ENCODE results near the gene TEC.
"Not testable (repeated sequence)": the region's sequence is repeated elsewhere in the genome, so short reads cannot be mapped to it uniquely, and the experiment has no call there.

TEC gene

GRCh38 chr4:48268956-48269860 lies at the start of gene TEC:
Gene TEC (minus strand): TSS chr4:48269838. CDS start chr4:48228614, 41,224 bp downstream.
- FAIRE-seq (peak; percentile 53), DNase-seq (ENCODE audit: insufficient read length, low spot score) (no peak)

- FAIRE-seq (peak; percentile 99), DNase-seq (ENCODE audit: insufficient read length, low spot score) (peak; percentile 28)
These were observed 46.3 kb upstream of the TEC start for GRCh38 chr4:48315728-48316630.

DNA sequence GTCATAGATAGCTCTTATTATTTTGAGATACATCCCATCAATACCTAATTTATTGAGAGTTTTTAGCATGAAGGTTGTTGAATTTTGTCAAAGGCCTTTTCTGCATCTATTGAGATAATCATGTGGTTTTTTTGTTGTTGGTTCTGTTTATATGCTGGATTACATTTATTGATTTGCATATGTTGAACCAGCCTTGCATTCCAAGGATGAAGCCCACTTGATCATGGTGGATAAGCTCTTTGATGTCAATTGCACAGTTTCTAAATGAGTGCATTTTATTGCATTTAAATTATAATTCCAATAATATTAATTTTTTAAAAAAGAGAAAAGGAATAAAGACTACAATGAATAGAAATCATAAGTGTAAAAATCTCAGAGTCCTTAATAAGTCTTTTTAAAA lies 45.1 kb upstream of the TEC start:
- not testable (repeated sequence) for FAIRE-seq

GRCh38 chr4:48311896-48312295 lies 42.3 kb upstream of the TEC start:
- no peak for DNase-seq (ENCODE audit: insufficient read length, low spot score)
- no peak for FAIRE-seq

More for the DNA sequence above, 45.1 kb upstream of the TEC start:
- DNase-seq (ENCODE audit: insufficient read length, low spot score) = not testable (repeated sequence)

DNA sequence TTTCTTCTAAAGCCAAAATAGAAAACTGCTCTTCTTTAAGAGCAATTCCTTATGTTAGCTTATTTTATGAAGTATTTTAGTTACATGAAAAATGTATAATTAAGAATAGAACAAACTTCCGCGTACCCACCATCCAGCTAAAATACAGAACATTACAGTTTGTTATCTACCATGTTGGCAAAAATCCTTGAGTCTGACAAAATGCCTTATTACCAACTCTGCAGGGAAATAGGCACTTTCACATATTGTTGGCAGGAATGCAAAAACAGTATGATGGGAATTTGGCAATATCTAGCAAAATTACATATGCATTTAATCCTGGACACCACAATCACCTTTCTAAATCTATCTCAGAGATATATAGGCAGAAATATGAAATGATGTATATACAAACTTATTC lies 39.3 kb upstream of the TEC start:
- peak; percentile 67 for FAIRE-seq
- no peak for DNase-seq (ENCODE audit: insufficient read length, low spot score)

DNA sequence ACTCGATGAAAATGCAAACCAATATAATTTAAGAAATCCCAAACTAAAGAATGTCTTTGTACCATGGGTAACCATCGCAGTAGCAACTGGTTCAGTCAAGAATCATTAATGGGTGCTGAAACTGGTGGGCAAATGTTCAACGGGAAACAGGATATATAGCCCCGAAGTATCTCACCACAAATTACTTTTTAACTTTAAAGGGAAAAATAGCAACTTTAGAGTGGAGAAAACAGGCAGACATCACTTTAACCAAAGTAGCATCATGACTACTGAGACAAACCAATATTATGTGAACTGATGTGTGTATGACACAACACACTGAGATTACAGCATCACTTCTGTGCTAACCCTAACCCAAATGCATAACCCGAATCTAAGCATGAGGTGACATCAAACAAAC lies 37.9 kb upstream of the TEC start:
- DNase-seq (ENCODE audit: insufficient read length, low spot score) = no peak
- FAIRE-seq = peak; percentile 83

DNA sequence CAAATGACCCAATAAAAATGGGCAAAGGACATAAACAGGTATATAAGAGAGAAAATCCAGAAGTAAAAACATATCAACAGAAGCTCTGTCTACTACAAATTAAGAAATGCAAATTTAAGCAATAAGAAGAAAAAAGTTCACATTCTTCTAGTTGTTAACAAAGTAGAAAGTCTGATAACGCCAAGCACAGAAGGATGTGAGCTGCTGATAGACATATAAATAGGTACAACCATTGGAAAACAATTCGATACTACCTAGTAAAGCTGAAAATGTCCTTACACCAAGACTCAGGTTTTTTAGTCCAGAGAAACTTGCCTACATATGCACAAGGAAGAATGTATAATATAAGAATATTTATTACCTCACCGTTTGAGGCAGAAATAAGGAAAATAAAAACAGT lies 35.9 kb upstream of the TEC start:
- FAIRE-seq = peak; percentile 31

DNA sequence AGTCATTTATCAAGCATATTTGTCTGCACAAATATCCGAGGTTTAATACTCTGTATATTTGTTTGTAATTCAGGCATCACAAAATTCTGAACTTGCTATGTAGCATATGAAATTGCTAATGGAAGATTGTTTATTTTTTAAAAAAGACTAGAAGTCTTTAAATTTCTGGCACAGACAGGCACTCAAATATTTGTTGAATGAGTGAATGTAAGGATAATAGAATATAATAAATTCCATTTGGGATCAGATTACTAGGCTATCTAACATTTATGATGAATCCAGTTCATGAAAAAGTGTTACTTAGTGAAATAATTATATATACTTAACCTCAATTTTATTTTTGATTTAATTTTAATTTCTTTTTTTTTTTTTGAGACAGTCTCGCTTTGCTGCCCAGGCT lies 30.4 kb upstream of the TEC start:
- DNase-seq (ENCODE audit: insufficient read length, low spot score) = no peak
- FAIRE-seq = no peak

More for the DNA sequence above, 35.9 kb upstream of the TEC start:
- DNase-seq (ENCODE audit: insufficient read length, low spot score) = no peak

- DNase-seq (ENCODE audit: insufficient read length, low spot score) (no peak), FAIRE-seq (no peak)
These were observed 29.9 kb upstream of the TEC start for GRCh38 chr4:48299560-48299959.

GRCh38 chr4:48297256-48297846 lies 27.7 kb upstream of the TEC start:
- FAIRE-seq = peak; percentile 57
- DNase-seq (ENCODE audit: insufficient read length, low spot score) = no peak

- FAIRE-seq (peak; percentile 72), DNase-seq (ENCODE audit: insufficient read length, low spot score) (peak; percentile 65)
These were observed 26.7 kb upstream of the TEC start for GRCh38 chr4:48296365-48296764.

DNA sequence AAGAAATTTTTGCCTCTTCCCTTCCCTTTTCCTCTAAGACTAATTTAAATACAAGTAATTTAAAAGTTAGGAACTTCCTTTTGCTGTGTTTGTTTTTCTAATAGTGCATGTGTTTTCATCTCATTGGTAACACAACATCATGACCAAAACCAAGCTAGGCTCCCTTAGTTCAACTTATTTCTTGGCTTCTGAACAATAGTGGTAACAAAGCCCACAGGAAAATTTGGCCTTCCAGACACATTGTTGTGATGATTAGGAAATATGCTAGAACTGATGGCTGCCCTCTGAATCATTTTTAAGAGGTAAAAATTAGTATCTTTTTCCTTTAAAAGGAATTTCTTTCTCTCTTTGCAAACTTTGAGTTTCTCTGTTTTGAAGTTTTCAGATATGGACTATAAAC lies 25.5 kb upstream of the TEC start:
- DNase-seq (ENCODE audit: insufficient read length, low spot score) = no peak
- no peak for FAIRE-seq

DNA sequence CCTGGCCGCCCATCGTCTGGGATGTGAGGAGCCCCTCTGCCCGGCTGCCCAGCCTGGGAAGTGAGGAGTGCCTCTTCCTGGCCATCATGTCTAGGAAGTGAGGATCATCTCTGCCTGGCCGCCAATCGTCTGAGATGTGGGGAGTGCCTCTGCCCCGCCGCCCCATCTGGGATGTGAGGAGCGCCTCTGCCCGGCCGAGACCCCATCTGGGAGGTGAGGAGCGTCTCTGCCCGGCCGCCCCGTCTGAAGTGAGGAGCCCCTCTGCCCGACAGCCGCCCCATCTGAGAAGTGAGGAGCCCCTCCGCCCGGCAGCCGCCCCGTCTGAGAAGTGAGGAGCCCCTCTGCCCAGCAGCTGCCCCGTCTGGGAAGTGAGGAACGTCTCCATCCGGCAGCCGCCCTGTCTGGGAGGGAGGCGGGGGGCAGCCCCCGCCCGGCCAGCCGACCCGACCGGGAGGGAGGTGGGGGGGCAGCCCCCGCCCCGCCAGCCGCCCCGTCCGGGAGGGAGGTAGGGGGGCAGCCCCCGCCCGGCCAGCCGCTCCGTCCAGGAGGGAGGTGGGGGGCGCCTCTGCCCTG lies 22.7 kb upstream of the TEC start:
- FAIRE-seq; DNase-seq (ENCODE audit: insufficient read length, low spot score): not testable (repeated sequence)

DNA sequence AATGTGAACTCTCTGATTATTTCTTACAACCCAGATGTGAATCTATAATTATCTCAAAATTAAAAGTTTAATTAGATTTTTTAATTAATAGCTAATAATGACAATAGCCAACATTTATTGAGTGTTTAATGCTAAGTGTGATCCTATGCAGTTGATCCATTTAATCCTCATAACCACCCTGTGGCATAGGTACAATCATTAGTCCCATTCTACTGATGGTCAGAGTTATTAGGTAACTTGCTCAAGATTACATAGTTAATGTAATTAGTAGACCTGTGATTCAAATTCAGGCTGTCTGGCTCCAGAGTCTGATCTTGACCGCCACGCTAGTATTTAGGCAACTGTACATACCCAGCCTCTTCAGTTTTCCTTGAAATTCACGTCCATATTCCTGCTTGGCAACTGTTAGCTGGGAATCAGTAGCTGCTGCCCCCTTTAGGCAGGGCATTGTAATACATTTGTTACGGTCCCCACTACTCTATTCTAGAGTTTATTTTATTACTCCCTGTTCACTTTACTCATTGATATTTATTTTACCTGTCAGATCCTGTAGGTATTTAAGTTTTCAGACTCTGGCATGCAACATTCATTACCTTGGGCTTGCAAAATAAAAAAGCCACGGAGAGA lies 20.6 kb upstream of the TEC start:
- FAIRE-seq = no peak
- no peak for DNase-seq (ENCODE audit: insufficient read length, low spot score)

GRCh38 chr4:48286060-48286459 lies 16.4 kb upstream of the TEC start:
- FAIRE-seq = not testable (repeated sequence)

DNA sequence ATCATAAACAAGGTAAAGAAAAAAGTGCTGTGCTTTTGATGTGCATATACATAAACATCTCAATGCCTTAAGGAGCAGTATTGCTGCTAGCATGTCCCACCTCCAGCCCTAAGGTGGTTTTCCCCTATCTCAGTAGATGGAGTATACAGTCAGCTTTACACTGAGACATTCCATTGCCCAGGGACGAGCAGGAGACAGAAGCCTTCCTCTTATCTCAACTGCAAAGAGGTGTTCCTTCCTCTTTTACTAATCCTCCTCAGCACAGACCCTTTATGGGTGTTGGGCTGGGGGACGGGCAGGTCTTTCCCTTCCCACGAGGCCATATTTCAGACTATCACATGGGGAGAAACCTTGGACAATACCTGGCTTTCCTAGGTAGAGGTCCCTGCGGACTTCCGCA lies 16.0 kb upstream of the TEC start:
- not testable (repeated sequence) for FAIRE-seq; DNase-seq (ENCODE audit: insufficient read length, low spot score)

More at GRCh38 chr4:48286060-48286459, 16.4 kb upstream of the TEC start:
- DNase-seq (ENCODE audit: insufficient read length, low spot score) = not testable (repeated sequence)

DNA sequence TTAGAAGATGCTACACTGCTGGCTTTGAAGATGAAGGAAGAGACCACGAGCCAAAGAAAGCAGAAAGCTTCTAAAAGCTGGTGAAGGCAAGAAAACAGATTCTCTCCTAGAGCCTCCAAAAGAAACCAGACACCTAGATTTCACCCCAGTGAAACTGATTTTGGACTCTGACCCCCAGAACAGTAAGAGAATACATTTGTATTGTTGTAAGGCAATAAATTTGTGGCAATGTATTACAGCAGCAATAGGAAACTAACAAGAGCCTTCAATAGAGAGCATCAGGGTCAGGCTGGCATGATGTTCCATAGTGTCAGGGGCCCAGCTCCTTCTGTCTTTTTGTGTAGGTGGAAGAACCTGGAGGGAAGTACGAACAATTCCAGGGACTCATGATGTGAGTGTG lies 6.0 kb upstream of the TEC start:
- FAIRE-seq (no peak), DNase-seq (ENCODE audit: insufficient read length, low spot score) (no peak)

DNA sequence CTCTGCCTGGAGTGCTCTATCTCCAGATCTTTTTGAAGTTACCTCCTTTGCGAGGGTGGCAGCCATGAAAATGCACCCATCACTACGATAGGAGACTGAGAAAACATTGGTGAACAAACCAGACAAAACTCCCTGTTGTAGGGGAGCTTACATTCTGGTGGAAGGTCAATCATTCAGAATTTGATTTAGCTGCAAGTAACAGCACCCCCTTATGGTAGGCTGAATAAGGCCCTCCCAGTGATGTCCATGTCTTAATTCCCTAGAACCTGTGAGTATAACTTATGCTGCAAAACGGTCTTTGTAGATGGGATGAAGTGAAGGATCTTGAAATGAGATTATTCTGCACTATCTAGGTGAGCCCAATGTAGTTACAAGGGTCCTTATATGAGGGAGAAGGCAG lies 5.6 kb upstream of the TEC start:
- no peak for DNase-seq (ENCODE audit: insufficient read length, low spot score)
- peak; percentile 82 for FAIRE-seq

- DNase-seq (ENCODE audit: insufficient read length, low spot score) = no peak
- no peak for FAIRE-seq
These were observed 2.0 kb upstream of the TEC start for GRCh38 chr4:48271626-48272025.

- DNase-seq (ENCODE audit: insufficient read length, low spot score) (no peak), FAIRE-seq (peak; percentile 97)
These were observed 1.4 kb upstream of the TEC start for GRCh38 chr4:48270951-48271473.
